Measurements from ENCODE around the gene ICE2.

ICE2 gene

GRCh38 chr15:60374628-60375081 lies 104.3 kb downstream of the ICE2 start:
- no peaks in the 10 kb centered on the region for H3K9me3 ChIP-seq (ENCODE audit: insufficient read depth, low read length)
- H2AFZ ChIP-seq (ENCODE audit: low read depth, low read length): no peak overlapping the region
- H3K4me1 ChIP-seq (ENCODE audit: low read length): no peaks in the 10 kb centered on the region
- H3K36me3 ChIP-seq (replicated peaks; ENCODE audit: low read depth, low read length): peaks cover 32% of the 10 kb centered on the region
- peaks cover 4% of the 10 kb centered on the region; the same call in 1 of the 2 replicates for H4K20me1 ChIP-seq (ENCODE audit: insufficient read depth, low read length)
- H3K4me3 ChIP-seq (ENCODE audit: low read length): no peak overlapping the region
- no peak for TF ChIP-seq EZH2phosphoT487 (IDR thresholded peaks at IDR 0.05; ENCODE audit: low read depth)
- no peaks in the 10 kb centered on the region for H3K27me3 ChIP-seq (ENCODE audit: low read depth, low read length)
- no peak overlapping the region for H3K4me2 ChIP-seq (ENCODE audit: low read length)
- no peaks in the 10 kb centered on the region for H3K79me2 ChIP-seq (ENCODE audit: low read length)
- H3K9ac ChIP-seq (ENCODE audit: low read length): no peak overlapping the region
- H3K27ac ChIP-seq (ENCODE audit: low read length): no peak overlapping the region

GRCh38 chr15:60374209-60374608 lies 104.7 kb downstream of the ICE2 start:
- Histone ChIP-seq H3K4me1 (ENCODE audit: low read length) (no peaks in the 10 kb centered on the region), H3K36me3 (replicated peaks; ENCODE audit: low read depth, low read length) (peaks cover 28% of the 10 kb centered on the region), H3K4me2 (ENCODE audit: low read length) (no peak overlapping the region), H3K4me3 (ENCODE audit: low read length) (no peak overlapping the region), H3K9me3 (ENCODE audit: insufficient read depth, low read length) (no peaks in the 10 kb centered on the region), H4K20me1 (ENCODE audit: insufficient read depth, low read length) (peaks cover 4% of the 10 kb centered on the region; the same call in 1 of the 2 replicates), H2AFZ (ENCODE audit: low read depth, low read length) (no peak overlapping the region), H3K27me3 (ENCODE audit: low read depth, low read length) (no peaks in the 10 kb centered on the region), H3K9ac (ENCODE audit: low read length) (no peak overlapping the region), H3K79me2 (ENCODE audit: low read length) (no peaks in the 10 kb centered on the region), H3K27ac (ENCODE audit: low read length) (no peak overlapping the region)
- no peak for TF ChIP-seq EZH2phosphoT487 (IDR thresholded peaks at IDR 0.05; ENCODE audit: low read depth)
- TF ChIP-seq CTCF (IDR thresholded peaks at IDR 0.05; ENCODE audit: low read depth, low read length): no peak

- Histone ChIP-seq H3K4me3 (ENCODE audit: low read length) (no peak overlapping the region), H3K4me2 (ENCODE audit: low read length) (no peak overlapping the region), H3K4me1 (ENCODE audit: low read length) (no peaks in the 10 kb centered on the region), H3K9me3 (ENCODE audit: insufficient read depth, low read length) (no peaks in the 10 kb centered on the region), H3K27ac (ENCODE audit: low read length) (no peak overlapping the region), H3K27me3 (ENCODE audit: low read depth, low read length) (no peaks in the 10 kb centered on the region), H2AFZ (ENCODE audit: low read depth, low read length) (no peak overlapping the region), H4K20me1 (ENCODE audit: insufficient read depth, low read length) (peaks cover 4% of the 10 kb centered on the region; the same call in 1 of the 2 replicates), H3K36me3 (replicated peaks; ENCODE audit: low read depth, low read length) (peaks cover 27% of the 10 kb centered on the region), H3K79me2 (ENCODE audit: low read length) (no peaks in the 10 kb centered on the region), H3K9ac (ENCODE audit: low read length) (no peak overlapping the region)
- no peak for TF ChIP-seq EZH2phosphoT487 (IDR thresholded peaks at IDR 0.05; ENCODE audit: low read depth)
- no peak for TF ChIP-seq CTCF (IDR thresholded peaks at IDR 0.05; ENCODE audit: low read depth, low read length)
Observed at GRCh38 chr15:60373745-60374144, 105.2 kb downstream of the ICE2 start.

- no peak overlapping the region for H3K4me2 ChIP-seq (ENCODE audit: low read length)
- no peaks in the 10 kb centered on the region for H3K4me1 ChIP-seq (ENCODE audit: low read length)
- no peak overlapping the region for H2AFZ ChIP-seq (ENCODE audit: low read depth, low read length)
- H3K36me3 ChIP-seq (replicated peaks; ENCODE audit: low read depth, low read length): peaks cover 27% of the 10 kb centered on the region
- H3K27ac ChIP-seq (ENCODE audit: low read length): no peak overlapping the region
- H3K27me3 ChIP-seq (ENCODE audit: low read depth, low read length): no peaks in the 10 kb centered on the region
- no peak for TF ChIP-seq CTCF (IDR thresholded peaks at IDR 0.05; ENCODE audit: low read depth, low read length)
- TF ChIP-seq EZH2phosphoT487 (IDR thresholded peaks at IDR 0.05; ENCODE audit: low read depth): no peak
- no peak overlapping the region for H3K9ac ChIP-seq (ENCODE audit: low read length)
- no peaks in the 10 kb centered on the region for H3K79me2 ChIP-seq (ENCODE audit: low read length)
- no peaks in the 10 kb centered on the region for H3K9me3 ChIP-seq (ENCODE audit: insufficient read depth, low read length)
- no peak overlapping the region for H3K4me3 ChIP-seq (ENCODE audit: low read length)
- H4K20me1 ChIP-seq (ENCODE audit: insufficient read depth, low read length): peaks cover 4% of the 10 kb centered on the region; the same call in 1 of the 2 replicates
Observed at GRCh38 chr15:60373327-60373726, 105.6 kb downstream of the ICE2 start.
